ENCODE measurements around the gene NXPH3. TPM values are rescaled to one million over a fixed set of nuclear protein-coding genes. Genes with fewer than 3 reads are reported as not detected.

Gene NXPH3
- polyA plus RNA-seq, 1 donor, result 0.52 TPM

- no peak overlapping the region for H3K27ac ChIP-seq (ENCODE audit: low read length)
- 100% methylated on average over 1 of the region's 4 CpGs for WGBS (ENCODE audit: insufficient coverage, low lambda C conversion rate)
- H3K36me3 ChIP-seq (ENCODE audit: control insufficient read depth, insufficient read depth, low read length), result peaks cover 42% of the 10 kb centered on the region
- no peaks in the 10 kb centered on the region for H3K27me3 ChIP-seq (ENCODE audit: control insufficient read depth, insufficient read depth, low read length)
- no peaks in the 10 kb centered on the region for H3K9me3 ChIP-seq (ENCODE audit: control insufficient read depth, low read depth, low read length)
- peaks cover 8% of the 10 kb centered on the region for H3K4me1 ChIP-seq (ENCODE audit: control insufficient read depth, insufficient read depth, low read length)
- H3K4me3 ChIP-seq (ENCODE audit: low read length), result no peak overlapping the region
- DNase-seq, result no peak
Measured at GRCh38 chr17:49595328-49595727, 19.7 kb downstream of the NXPH3 start.

GRCh38 chr17:49595980-49596379 is 20.3 kb downstream of the NXPH3 start:
- 75% methylated on average over 2 of the region's 4 CpGs for WGBS (ENCODE audit: insufficient coverage, low lambda C conversion rate)
- no peak overlapping the region for H3K27ac ChIP-seq (ENCODE audit: low read length)
- H3K4me1 ChIP-seq (ENCODE audit: control insufficient read depth, insufficient read depth, low read length), result peaks cover 8% of the 10 kb centered on the region
- H3K36me3 ChIP-seq (ENCODE audit: control insufficient read depth, insufficient read depth, low read length), result peaks cover 48% of the 10 kb centered on the region
- no peak for DNase-seq
- H3K4me3 ChIP-seq (ENCODE audit: low read length), result no peak overlapping the region
- no peaks in the 10 kb centered on the region for H3K27me3 ChIP-seq (ENCODE audit: control insufficient read depth, insufficient read depth, low read length)
- no peaks in the 10 kb centered on the region for H3K9me3 ChIP-seq (ENCODE audit: control insufficient read depth, low read depth, low read length)

- H3K36me3 ChIP-seq (ENCODE audit: control insufficient read depth, insufficient read depth, low read length), result peaks cover 54% of the 10 kb centered on the region
Measured at GRCh38 chr17:49596613-49597244, 21.1 kb downstream of the NXPH3 start.

GRCh38 chr17:49597436-49597835 is 21.8 kb downstream of the NXPH3 start:
- H3K36me3 ChIP-seq (ENCODE audit: control insufficient read depth, insufficient read depth, low read length), result peaks cover 59% of the 10 kb centered on the region
- no CpG with 5 or more reads among the region's 4 CpGs for WGBS (ENCODE audit: insufficient coverage, low lambda C conversion rate)

More at GRCh38 chr17:49596613-49597244, 21.1 kb downstream of the NXPH3 start:
- H3K4me3 ChIP-seq (ENCODE audit: low read length), result no peak overlapping the region
- no peak overlapping the region for H3K27ac ChIP-seq (ENCODE audit: low read length)
- no peaks in the 10 kb centered on the region for H3K9me3 ChIP-seq (ENCODE audit: control insufficient read depth, low read depth, low read length)
- WGBS (ENCODE audit: insufficient coverage, low lambda C conversion rate), result 16% methylated on average over 2 of the region's 6 CpGs
- no peaks in the 10 kb centered on the region for H3K27me3 ChIP-seq (ENCODE audit: control insufficient read depth, insufficient read depth, low read length)
- DNase-seq, result peak in 1 of 2 donors; percentile 27
- peaks cover 8% of the 10 kb centered on the region for H3K4me1 ChIP-seq (ENCODE audit: control insufficient read depth, insufficient read depth, low read length)

GRCh38 chr17:49597928-49598655 is 22.4 kb downstream of the NXPH3 start:
- peaks cover 56% of the 10 kb centered on the region for H3K36me3 ChIP-seq (ENCODE audit: control insufficient read depth, insufficient read depth, low read length)
- 57% methylated on average over 1 of the region's 8 CpGs for WGBS (ENCODE audit: insufficient coverage, low lambda C conversion rate)
- no peaks in the 10 kb centered on the region for H3K27me3 ChIP-seq (ENCODE audit: control insufficient read depth, insufficient read depth, low read length)
- H3K27ac ChIP-seq (ENCODE audit: low read length), result no peak overlapping the region
- no peak overlapping the region for H3K4me3 ChIP-seq (ENCODE audit: low read length)
- H3K9me3 ChIP-seq (ENCODE audit: control insufficient read depth, low read depth, low read length), result no peaks in the 10 kb centered on the region
- peaks cover 8% of the 10 kb centered on the region for H3K4me1 ChIP-seq (ENCODE audit: control insufficient read depth, insufficient read depth, low read length)
- DNase-seq, result no peak

More at GRCh38 chr17:49597436-49597835, 21.8 kb downstream of the NXPH3 start:
- DNase-seq, result no peak
- no peak overlapping the region for H3K4me3 ChIP-seq (ENCODE audit: low read length)
- no peak overlapping the region for H3K27ac ChIP-seq (ENCODE audit: low read length)
- H3K4me1 ChIP-seq (ENCODE audit: control insufficient read depth, insufficient read depth, low read length), result peaks cover 8% of the 10 kb centered on the region
- no peaks in the 10 kb centered on the region for H3K9me3 ChIP-seq (ENCODE audit: control insufficient read depth, low read depth, low read length)
- no peaks in the 10 kb centered on the region for H3K27me3 ChIP-seq (ENCODE audit: control insufficient read depth, insufficient read depth, low read length)

- peaks cover 8% of the 10 kb centered on the region for H3K4me1 ChIP-seq (ENCODE audit: control insufficient read depth, insufficient read depth, low read length)
- peaks cover 62% of the 10 kb centered on the region for H3K36me3 ChIP-seq (ENCODE audit: control insufficient read depth, insufficient read depth, low read length)
- no peak for DNase-seq
- H3K4me3 ChIP-seq (ENCODE audit: low read length), result no peak overlapping the region
- H3K9me3 ChIP-seq (ENCODE audit: control insufficient read depth, low read depth, low read length), result no peaks in the 10 kb centered on the region
- H3K27ac ChIP-seq (ENCODE audit: low read length), result no peak overlapping the region
- WGBS (ENCODE audit: insufficient coverage, low lambda C conversion rate), result no CpG with 5 or more reads among the region's 3 CpGs
- H3K27me3 ChIP-seq (ENCODE audit: control insufficient read depth, insufficient read depth, low read length), result no peaks in the 10 kb centered on the region
Measured at GRCh38 chr17:49598918-49599317, 23.2 kb downstream of the NXPH3 start.

GRCh38 chr17:49600949-49601348 is 25.3 kb downstream of the NXPH3 start:
- no peak overlapping the region for H3K4me3 ChIP-seq (ENCODE audit: low read length)
- H3K9me3 ChIP-seq (ENCODE audit: control insufficient read depth, low read depth, low read length), result no peaks in the 10 kb centered on the region
- no peak overlapping the region for H3K27ac ChIP-seq (ENCODE audit: low read length)
- H3K4me1 ChIP-seq (ENCODE audit: control insufficient read depth, insufficient read depth, low read length), result peaks cover 6% of the 10 kb centered on the region
- DNase-seq, result no peak
- H3K36me3 ChIP-seq (ENCODE audit: control insufficient read depth, insufficient read depth, low read length), result peaks cover 67% of the 10 kb centered on the region
- no peaks in the 10 kb centered on the region for H3K27me3 ChIP-seq (ENCODE audit: control insufficient read depth, insufficient read depth, low read length)

GRCh38 chr17:49602783-49603182 is 27.1 kb downstream of the NXPH3 start:
- Histone ChIP-seq H3K36me3 (ENCODE audit: control insufficient read depth, insufficient read depth, low read length) (peaks cover 70% of the 10 kb centered on the region), H3K27me3 (ENCODE audit: control insufficient read depth, insufficient read depth, low read length) (no peaks in the 10 kb centered on the region), H3K9me3 (ENCODE audit: control insufficient read depth, low read depth, low read length) (no peaks in the 10 kb centered on the region), H3K27ac (ENCODE audit: low read length) (no peak overlapping the region), H3K4me1 (ENCODE audit: control insufficient read depth, insufficient read depth, low read length) (no peaks in the 10 kb centered on the region), H3K4me3 (ENCODE audit: low read length) (no peak overlapping the region)
- no peak for DNase-seq

GRCh38 chr17:49603238-49603637 is 27.6 kb downstream of the NXPH3 start:
- Histone ChIP-seq H3K27ac (ENCODE audit: low read length) (no peak overlapping the region), H3K27me3 (ENCODE audit: control insufficient read depth, insufficient read depth, low read length) (no peaks in the 10 kb centered on the region), H3K36me3 (ENCODE audit: control insufficient read depth, insufficient read depth, low read length) (peaks cover 69% of the 10 kb centered on the region), H3K4me3 (ENCODE audit: low read length) (no peak overlapping the region), H3K9me3 (ENCODE audit: control insufficient read depth, low read depth, low read length) (no peaks in the 10 kb centered on the region), H3K4me1 (ENCODE audit: control insufficient read depth, insufficient read depth, low read length) (no peaks in the 10 kb centered on the region)
- no CpG with 5 or more reads among the region's 3 CpGs for WGBS (ENCODE audit: insufficient coverage, low lambda C conversion rate)
- DNase-seq, result no peak

GRCh38 chr17:49603720-49604119 is 28.0 kb downstream of the NXPH3 start:
- no peaks in the 10 kb centered on the region for H3K9me3 ChIP-seq (ENCODE audit: control insufficient read depth, low read depth, low read length)

More at GRCh38 chr17:49603720-49604119, 28.0 kb downstream of the NXPH3 start:
- Histone ChIP-seq H3K4me1 (ENCODE audit: control insufficient read depth, insufficient read depth, low read length) (no peaks in the 10 kb centered on the region), H3K4me3 (ENCODE audit: low read length) (no peak overlapping the region), H3K27ac (ENCODE audit: low read length) (no peak overlapping the region), H3K27me3 (ENCODE audit: control insufficient read depth, insufficient read depth, low read length) (no peaks in the 10 kb centered on the region), H3K36me3 (ENCODE audit: control insufficient read depth, insufficient read depth, low read length) (peaks cover 69% of the 10 kb centered on the region)
- DNase-seq, result no peak
- 100% methylated on average over 1 of the region's 2 CpGs for WGBS (ENCODE audit: insufficient coverage, low lambda C conversion rate)

Data from large intestine (tissue), 3 donors.